HG02870 (cell line): ENCODE results near the gene IL18.
"Not testable (repeated sequence)": the region's sequence is repeated elsewhere in the genome, so short reads cannot be mapped to it uniquely, and the experiment has no call there.

Experiments used
- ATAC-seq: cut with Tn5 transposase; IDR thresholded peaks from one replicate; pipeline ENCODE4 v1.9.1; 2021; ENCODE audit warnings: mild to moderate bottlenecking, moderate library complexity; ENCODE audit not compliant: unreplicated experiment

The IL18 gene

DNA sequence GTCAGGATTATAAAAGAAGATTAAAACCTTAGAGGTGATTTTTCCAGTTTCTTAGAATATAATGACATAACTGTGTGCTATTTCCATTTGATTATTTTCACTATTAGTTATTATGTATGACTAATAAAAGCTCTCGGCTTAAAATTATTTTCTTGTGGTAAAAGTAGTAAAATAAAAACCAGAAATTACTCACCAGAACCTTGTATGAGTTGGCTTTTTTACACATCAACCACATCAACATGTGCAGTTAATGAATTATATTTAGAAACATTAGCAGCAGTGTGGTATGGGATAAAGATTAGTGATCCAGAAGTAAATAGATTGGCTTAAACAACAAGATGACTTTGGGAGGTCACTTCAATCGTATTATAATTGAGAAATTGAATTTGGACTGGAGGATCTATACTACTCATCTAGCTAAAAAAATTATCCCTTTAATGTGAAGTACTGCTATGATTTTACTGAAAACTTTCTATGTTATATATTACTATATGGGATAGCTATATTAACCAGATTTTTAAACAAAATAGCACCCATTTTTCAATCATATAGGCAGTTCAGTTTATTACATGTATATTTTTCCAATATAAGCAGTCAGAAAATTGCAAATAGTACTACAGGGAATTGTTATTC, 8.6 kb upstream of the IL18 start:
- ATAC-seq = peak; percentile 80

DNA sequence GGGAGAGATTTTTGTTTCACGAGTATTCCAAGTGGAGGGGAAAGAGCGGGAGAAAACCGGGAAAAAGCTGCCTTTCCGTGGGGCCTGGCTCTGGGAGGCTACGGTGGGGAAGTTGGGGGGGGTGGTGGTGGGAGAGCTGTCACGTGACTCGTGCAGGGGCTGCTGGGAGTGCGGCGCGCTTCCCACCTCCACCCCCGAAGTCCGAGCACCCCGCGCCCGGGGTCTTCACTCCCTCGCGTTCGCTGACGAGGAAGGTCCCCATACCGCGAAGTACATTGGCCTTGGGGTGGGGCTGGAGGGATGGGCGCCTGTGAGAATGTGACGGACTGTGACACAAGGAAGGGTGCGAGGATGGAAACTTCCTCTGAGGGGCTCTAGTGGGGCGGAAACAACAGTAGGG, 3.3 kb upstream of the IL18 start, which contains the start of gene TEX12:
Gene TEX12, plus strand, starts transcription at position 228 of the 400 bp plus-strand sequence. CDS start 1,897 bp downstream, outside the sequence.
- ATAC-seq = no peak

GRCh38 chr11:112166562-112166961, 2.7 kb upstream of the IL18 start:
- no peak for ATAC-seq

- ATAC-seq = no peak
These were observed 1.2 kb upstream of the IL18 start for GRCh38 chr11:112165049-112165448.

DNA sequence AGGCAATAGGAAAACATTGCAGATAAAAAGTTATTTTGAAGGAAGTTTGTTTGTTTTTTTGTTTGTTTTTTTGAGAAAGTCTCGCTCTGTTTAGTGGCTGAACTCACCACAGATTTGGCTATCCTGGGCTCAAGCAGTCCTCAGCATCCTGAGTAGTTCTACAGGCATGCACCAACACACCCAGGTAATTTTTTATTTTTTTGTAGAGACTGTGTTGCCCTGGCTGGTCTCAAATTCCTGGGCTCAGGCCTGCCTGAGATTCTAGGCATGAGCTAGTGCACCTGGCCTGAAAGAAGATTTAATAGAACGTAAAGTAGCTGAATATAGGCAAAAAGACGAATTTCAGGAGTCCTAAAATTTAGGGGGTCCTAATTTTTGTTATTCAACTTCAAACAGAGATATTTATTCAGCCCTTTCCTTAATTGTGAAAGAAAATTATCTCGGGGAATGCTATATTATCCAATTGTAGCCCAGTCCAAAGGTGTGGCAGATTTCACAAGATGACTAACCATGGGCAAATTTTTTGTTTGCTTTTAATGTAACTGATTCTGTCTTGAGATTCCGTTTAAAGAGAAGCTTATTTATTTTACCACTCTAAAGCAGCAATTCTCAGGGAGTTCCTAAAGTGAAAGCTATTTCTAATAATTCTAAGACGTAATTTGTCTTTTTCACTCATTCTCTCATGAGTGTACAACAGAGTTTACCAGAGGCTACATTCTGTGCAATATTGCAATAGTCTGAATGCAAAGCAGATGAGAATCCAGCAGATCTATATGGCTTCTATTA, 940 bp downstream of the IL18 start:
- ATAC-seq = no peak

DNA sequence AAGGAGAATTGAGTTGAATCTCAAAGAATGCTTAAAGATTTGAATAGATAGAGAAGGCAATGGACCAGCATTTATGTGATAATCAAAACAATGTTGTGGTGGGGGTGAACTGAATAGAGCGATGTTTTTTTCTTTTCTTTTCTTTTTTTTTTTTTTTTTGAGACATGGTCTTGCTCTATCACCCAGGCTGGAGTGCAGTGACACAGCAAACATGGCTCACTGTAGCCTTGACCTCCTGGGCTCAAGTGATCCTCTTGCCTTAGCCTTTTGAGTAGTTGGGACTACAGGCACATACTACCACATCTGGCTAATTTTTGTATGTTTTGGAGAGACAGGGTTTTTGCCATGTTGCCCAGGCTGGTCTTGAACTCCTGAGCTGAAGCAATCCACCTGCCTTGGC, 1.7 kb downstream of the IL18 start:
- not testable (repeated sequence) for ATAC-seq

DNA sequence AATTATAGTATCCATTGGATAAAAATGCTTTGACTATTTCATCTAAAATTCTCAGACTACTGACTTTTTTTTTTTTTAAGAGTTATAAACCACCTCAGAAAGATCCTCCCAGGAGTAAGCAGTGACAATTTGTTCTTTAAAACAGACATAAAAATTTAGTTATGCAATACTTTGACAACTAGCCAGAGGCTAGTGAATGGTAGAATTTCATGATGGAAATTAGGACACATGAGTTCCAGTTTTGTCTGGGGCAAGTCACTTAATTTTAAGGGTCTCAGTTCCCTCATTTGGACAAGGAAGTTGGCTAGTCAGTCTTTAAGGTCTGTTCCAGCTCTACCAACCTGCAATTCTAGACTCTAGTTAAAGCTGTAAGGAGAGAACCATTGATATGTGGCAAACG, 2.9 kb downstream of the IL18 start:
- ATAC-seq = no peak

DNA sequence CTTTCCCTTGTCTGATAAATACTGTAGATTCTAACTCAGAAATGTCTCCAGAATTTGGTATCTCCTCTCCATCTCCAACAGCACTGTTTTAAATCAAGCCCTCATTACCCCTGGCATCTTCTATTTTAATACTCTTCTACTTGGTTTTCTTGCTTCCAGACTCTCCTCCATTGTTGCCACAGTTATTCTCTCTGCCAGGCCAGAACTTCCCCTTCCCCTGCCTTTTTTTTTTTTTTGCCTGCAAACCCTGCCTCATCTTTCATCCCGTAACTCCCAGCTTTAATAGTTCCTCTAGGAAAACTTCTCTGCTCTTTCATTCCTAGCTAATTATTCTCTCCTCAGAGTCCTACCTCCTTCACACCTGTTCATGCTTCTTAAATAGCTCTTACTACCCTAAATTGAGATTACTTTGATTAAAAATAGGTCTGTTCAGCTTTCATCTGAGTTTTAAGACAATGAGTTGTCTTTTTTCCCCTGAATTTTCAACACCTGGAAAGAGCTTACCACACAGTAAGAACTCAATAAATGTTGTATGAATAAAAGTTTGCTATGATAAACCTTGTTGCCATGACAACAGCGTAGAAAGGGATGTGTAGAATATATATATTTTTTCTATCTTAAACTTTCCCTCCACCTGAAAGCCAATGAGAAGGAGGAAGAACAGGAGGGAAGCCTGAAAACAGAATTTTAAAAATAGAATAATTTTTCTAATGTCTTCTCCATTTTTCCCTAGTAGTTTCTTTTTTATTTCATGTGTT, 3.6 kb downstream of the IL18 start:
- ATAC-seq = no peak

DNA sequence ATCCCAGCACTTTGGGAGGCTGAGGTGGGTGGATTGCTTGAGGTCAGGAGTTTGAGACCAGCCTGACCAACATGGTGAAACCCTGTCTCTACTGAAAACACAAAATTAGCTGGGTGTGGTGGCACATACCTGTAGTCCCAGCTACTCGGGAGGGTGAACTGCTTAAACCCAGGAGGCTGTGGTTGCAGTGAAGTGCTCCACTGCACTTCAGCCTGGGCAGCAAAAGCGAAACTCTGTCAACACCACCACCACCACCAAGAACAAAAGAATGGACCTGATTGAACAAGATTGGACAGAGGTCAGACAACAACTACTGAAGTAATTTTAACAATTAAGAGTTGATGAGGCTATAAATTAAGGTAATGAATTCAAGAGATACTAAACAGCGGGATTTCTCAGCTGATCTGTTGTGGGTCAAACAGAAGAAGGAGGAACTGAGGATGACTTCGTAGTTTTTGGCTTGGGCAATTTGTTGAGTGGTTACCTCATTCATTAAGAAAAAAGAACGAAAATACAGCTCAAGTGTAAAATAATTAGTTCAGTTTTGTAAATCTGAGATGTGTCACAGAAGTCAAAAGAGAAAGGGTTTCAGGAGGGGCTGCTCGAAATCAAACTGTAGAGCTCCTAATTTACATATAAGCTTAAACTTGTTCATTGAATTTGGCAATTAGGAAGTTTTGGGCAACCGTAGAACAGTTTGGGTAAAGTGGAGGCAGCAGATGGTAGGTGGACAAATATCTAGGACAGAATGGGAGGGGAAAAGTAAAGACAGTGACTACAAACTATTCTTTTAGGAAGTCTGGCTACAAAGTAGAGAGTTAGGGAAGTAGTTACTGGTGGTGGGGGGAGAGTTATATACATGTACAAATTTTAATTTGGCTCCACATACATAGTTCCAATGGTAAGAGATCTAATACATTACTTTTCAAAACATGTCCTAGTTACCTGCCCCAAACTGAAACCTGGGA, 4.5 kb downstream of the IL18 start:
- ATAC-seq = no peak

- no peak for ATAC-seq
These were observed 6.7 kb downstream of the IL18 start for GRCh38 chr11:112156956-112157766.

DNA sequence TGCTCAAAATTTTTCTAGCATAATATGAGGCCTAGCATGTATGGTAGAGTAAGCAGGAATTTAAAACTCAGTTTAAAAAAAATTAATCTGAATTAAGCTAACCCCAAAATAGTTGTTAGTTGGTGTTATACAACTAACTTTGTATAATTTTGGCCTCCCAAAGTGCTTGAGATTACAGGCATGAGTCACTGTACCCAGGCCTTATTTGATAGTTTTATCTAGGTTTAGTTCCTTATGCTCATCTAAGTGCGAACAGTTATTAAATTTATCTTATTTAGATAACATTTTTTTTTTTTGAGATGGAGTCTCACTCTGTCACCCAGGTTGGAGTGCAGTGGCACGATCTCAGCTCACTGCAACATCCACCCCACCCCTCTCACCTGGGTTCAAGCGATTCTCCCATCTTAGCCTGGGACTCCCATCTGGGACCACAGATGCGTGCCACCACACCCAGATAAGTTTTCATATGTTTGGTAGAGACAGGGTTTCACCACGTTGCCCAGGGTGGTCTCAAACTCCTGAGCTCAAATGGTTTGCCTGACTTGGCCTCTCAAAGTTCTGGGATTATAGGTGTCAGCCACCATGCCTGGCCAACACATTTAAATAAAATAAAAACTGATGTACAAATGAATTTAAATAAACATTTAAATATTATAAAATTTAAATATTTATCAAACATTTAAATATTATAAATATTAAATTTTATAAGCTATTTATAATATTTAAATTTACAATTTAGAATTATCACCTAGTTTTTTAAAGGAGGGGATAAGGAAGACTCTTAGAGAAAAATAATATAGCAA, 7.5 kb downstream of the IL18 start:
- no peak for ATAC-seq

GRCh38 chr11:112150517-112150916, 13.4 kb downstream of the IL18 start:
- ATAC-seq = no peak

DNA sequence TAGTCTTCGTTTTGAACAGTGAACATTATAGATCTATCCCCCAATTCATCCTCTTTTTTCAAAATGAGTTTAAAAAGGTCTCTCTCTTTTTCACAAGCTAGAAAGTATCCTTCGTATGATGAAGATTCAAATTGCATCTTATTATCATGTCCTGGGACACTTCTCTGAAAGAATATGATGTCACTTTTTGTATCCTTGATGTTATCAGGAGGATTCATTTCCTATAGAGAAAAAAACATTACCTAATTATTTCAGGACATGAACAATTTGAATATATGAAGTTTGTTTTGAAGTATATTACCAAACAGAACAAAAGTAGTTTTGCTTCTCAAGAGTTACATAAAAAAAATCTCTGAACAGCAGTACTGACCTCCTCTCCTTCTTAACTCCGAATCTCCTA, 20.3 kb downstream of the IL18 start:
- ATAC-seq = no peak

DNA sequence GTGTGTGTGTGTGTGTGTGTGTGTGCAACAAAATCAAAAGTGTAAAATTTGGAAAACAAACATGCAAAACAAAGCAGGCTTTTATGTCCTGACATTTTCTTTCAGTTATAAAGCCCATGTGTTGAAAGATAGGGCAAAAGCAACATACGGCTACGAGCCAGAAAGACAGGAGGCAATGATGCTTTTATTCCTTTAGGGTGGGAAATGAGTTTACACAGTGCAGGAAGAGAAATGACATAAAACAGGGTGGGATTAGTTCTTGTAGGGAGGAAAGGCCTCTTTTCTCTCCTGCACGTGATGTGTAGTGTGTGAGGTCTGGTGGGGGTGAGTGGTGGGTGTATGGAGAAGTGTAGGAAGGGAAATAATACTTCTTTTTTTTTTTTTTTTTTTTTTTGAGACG, 29.4 kb downstream of the IL18 start:
- no peak for ATAC-seq

- no peak for ATAC-seq
These were observed 31.2 kb downstream of the IL18 start for GRCh38 chr11:112132737-112133136.

- no peak for ATAC-seq
These were observed 34.2 kb downstream of the IL18 start for GRCh38 chr11:112129656-112130055.

DNA sequence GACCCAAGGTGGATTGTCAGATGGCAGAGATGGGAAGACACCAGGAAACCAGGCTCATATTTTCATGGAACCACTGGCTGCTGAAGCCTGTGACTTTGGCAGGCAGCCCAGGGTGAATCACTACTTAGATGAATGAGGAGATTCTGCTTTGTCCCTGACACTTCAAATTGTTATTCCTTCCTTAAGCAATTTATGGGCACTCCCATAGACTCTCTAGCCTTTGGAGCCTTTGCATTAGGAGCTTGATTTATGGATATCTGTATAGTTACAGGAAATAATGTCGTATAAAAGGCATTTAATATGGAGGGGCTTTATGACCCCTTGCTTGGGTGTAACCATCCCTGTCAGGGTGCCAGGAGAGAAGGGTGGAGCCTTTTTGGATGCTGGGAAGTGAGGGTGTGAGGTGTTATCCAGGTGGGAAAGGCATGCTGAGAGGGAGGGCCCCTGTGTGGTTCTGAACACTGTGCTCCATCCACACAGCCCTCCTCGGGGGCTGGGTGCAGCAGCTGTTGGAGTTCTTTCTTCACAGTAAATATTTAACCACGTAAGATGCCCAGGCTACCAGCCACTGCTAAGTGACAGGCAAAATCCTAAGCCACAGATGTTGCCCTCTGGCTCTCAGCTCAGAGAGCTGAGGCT, 35.3 kb downstream of the IL18 start:
- ATAC-seq = no peak

DNA sequence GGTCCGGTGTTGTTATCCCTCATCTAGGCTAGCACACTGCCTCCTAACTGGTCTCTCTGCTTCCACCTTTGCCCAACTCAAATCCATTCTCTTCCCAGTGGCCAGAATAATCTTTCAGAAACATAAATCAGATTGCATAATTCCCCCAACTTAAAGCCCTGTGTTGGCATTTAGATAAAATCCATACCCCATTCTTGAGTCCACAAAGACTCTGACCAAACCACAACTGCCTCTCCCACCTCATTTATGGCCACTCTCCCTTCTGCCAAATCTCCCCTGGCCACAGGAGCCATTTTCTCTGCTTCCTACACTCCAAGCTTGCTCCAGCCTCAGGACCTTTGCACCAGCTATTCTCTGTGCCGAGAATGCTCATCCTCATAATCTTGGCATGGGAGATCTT, 36.8 kb downstream of the IL18 start:
- ATAC-seq = no peak

GRCh38 chr11:112123129-112123528, 40.8 kb downstream of the IL18 start:
- ATAC-seq = no peak
